ENCODE data around the gene RNU11. TPM values are rescaled to one million over a fixed set of nuclear protein-coding genes. Genes with fewer than 3 reads are reported as not detected.
"Not testable (repeated sequence)": the region's sequence is repeated elsewhere in the genome, so short reads cannot be mapped to it uniquely, and the experiment has no call there.

RNU11 gene
- total RNA-seq, 1 experiment from 2014 or later, result not detected

- H3K4me3 ChIP-seq; H3K9me3 ChIP-seq (replicated peaks): not testable (repeated sequence)
These were observed 3.0 kb upstream of the RNU11 start for GRCh38 chr1:28645406-28645805.

GRCh38 chr1:28646040-28646439 is 2.4 kb upstream of the RNU11 start:
- peaks cover 23% of the 10 kb centered on the region for H3K4me1 ChIP-seq (replicated peaks)
- peak in 1 of 2 experiments; percentile 56 for DNase-seq (ENCODE audit: low read depth in 1 of 2, low spot score in 2 of 2)
- no peak overlapping the region for H3K27ac ChIP-seq
- H3K27me3 ChIP-seq (replicated peaks), result no peaks in the 10 kb centered on the region
- H3K4me3 ChIP-seq, result no peak overlapping the region
- H3K9me3 ChIP-seq (replicated peaks), result no peaks in the 10 kb centered on the region
- no peaks in the 10 kb centered on the region for H3K36me3 ChIP-seq

More at GRCh38 chr1:28645406-28645805, 3.0 kb upstream of the RNU11 start:
- H3K4me1 ChIP-seq (replicated peaks), result peaks cover 24% of the 10 kb centered on the region
- not testable (repeated sequence) for H3K27me3 ChIP-seq (replicated peaks); H3K27ac ChIP-seq; H3K36me3 ChIP-seq; DNase-seq (ENCODE audit: low read depth in 1 of 2, low spot score in 2 of 2)

- peaks cover 18% of the 10 kb centered on the region for H3K4me1 ChIP-seq (replicated peaks)
- peak; percentile 94 to 99 for DNase-seq (ENCODE audit: low read depth in 1 of 2, low spot score in 2 of 2)
- H3K27me3 ChIP-seq (replicated peaks), result no peaks in the 10 kb centered on the region
- H3K36me3 ChIP-seq, result no peaks in the 10 kb centered on the region
- H3K27ac ChIP-seq, result peak overlapping the region; percentile 100
- no peaks in the 10 kb centered on the region for H3K9me3 ChIP-seq (replicated peaks)
- peak overlapping the region; percentile 10 for H3K4me3 ChIP-seq
These were observed 359 bp upstream of the RNU11 start for GRCh38 chr1:28648008-28648473.

GRCh38 chr1:28653063-28653462 is 4.7 kb downstream of the RNU11 start:
- H3K4me1 ChIP-seq (replicated peaks); H3K9me3 ChIP-seq (replicated peaks); DNase-seq (ENCODE audit: low read depth in 1 of 2, low spot score in 2 of 2); H3K36me3 ChIP-seq; H3K4me3 ChIP-seq; H3K27me3 ChIP-seq (replicated peaks); H3K27ac ChIP-seq: not testable (repeated sequence)

- H3K9me3 ChIP-seq (replicated peaks); H3K4me3 ChIP-seq; H3K27ac ChIP-seq; H3K27me3 ChIP-seq (replicated peaks); H3K4me1 ChIP-seq (replicated peaks); H3K36me3 ChIP-seq; DNase-seq (ENCODE audit: low read depth in 1 of 2, low spot score in 2 of 2): not testable (repeated sequence)
These were observed 5.5 kb downstream of the RNU11 start for GRCh38 chr1:28653870-28654269.

- DNase-seq (ENCODE audit: low read depth in 1 of 2, low spot score in 2 of 2); H3K27me3 ChIP-seq (replicated peaks); H3K9me3 ChIP-seq (replicated peaks); H3K36me3 ChIP-seq; H3K27ac ChIP-seq; H3K4me3 ChIP-seq; H3K4me1 ChIP-seq (replicated peaks): not testable (repeated sequence)
These were observed 7.3 kb downstream of the RNU11 start for GRCh38 chr1:28655448-28656311.

- Histone ChIP-seq H3K27me3 (replicated peaks) (no peaks in the 10 kb centered on the region), H3K9me3 (replicated peaks) (no peaks in the 10 kb centered on the region), H3K4me1 (replicated peaks) (no peaks in the 10 kb centered on the region), H3K4me3 (no peak overlapping the region), H3K27ac (no peak overlapping the region), H3K36me3 (no peaks in the 10 kb centered on the region)
- DNase-seq (ENCODE audit: low read depth in 1 of 2, low spot score in 2 of 2), result no peak
These were observed 7.9 kb downstream of the RNU11 start for GRCh38 chr1:28656335-28656734.

- Histone ChIP-seq H3K4me1 (replicated peaks) (peaks cover 9% of the 10 kb centered on the region), H3K27ac (no peak overlapping the region), H3K36me3 (peaks cover under 1% of the 10 kb centered on the region), H3K4me3 (no peak overlapping the region), H3K9me3 (replicated peaks) (no peaks in the 10 kb centered on the region; the same call in 1 of the 2 replicates), H3K27me3 (replicated peaks) (no peaks in the 10 kb centered on the region)
- DNase-seq (ENCODE audit: low read depth in 1 of 2, low spot score in 2 of 2), result no peak
These were observed 15.6 kb downstream of the RNU11 start for GRCh38 chr1:28663871-28664470.

GRCh38 chr1:28666806-28667205 is 18.4 kb downstream of the RNU11 start:
- Histone ChIP-seq H3K36me3 (peaks cover 14% of the 10 kb centered on the region), H3K4me1 (replicated peaks) (peaks cover 22% of the 10 kb centered on the region), H3K27ac (no peak overlapping the region), H3K27me3 (replicated peaks) (no peaks in the 10 kb centered on the region), H3K4me3 (no peak overlapping the region), H3K9me3 (replicated peaks) (no peaks in the 10 kb centered on the region; the same call in 1 of the 2 replicates)
- DNase-seq (ENCODE audit: low read depth in 1 of 2, low spot score in 2 of 2), result no peak

- Histone ChIP-seq H3K27me3 (replicated peaks) (no peaks in the 10 kb centered on the region), H3K9me3 (replicated peaks) (no peaks in the 10 kb centered on the region; the same call in 1 of the 2 replicates), H3K4me3 (peak within 1 kb of the TSS; percentile 96), H3K36me3 (peaks cover 14% of the 10 kb centered on the region), H3K4me1 (replicated peaks) (peaks cover 22% of the 10 kb centered on the region), H3K27ac (peak within 1 kb of the TSS; percentile 99)
- DNase-seq (ENCODE audit: low read depth in 1 of 2, low spot score in 2 of 2), result peak; percentile 82 to 89
These were observed 20.0 kb downstream of the RNU11 start, which contains the start of gene GMEB1 for GRCh38 chr1:28668191-28668955. GMEB1 (plus strand) TSS chr1:28668784; CDS start chr1:28683613, 14,829 bp downstream.

- Histone ChIP-seq H3K4me3 (peak overlapping the region; percentile 96), H3K27me3 (replicated peaks) (no peaks in the 10 kb centered on the region), H3K27ac (peak overlapping the region; percentile 99), H3K9me3 (replicated peaks) (no peaks in the 10 kb centered on the region; the same call in 1 of the 2 replicates), H3K4me1 (replicated peaks) (peaks cover 22% of the 10 kb centered on the region), H3K36me3 (peaks cover 14% of the 10 kb centered on the region)
- peak; percentile 58 to 67 for DNase-seq (ENCODE audit: low read depth in 1 of 2, low spot score in 2 of 2)
These were observed 20.7 kb downstream of the RNU11 start for GRCh38 chr1:28668956-28669723.

GRCh38 chr1:28671254-28671780 is 22.9 kb downstream of the RNU11 start:
- no peaks in the 10 kb centered on the region; the same call in 1 of the 2 replicates for H3K9me3 ChIP-seq (replicated peaks)
- H3K27ac ChIP-seq, result no peak overlapping the region
- no peaks in the 10 kb centered on the region for H3K27me3 ChIP-seq (replicated peaks)
- no peak overlapping the region for H3K4me3 ChIP-seq
- peaks cover 22% of the 10 kb centered on the region for H3K4me1 ChIP-seq (replicated peaks)
- H3K36me3 ChIP-seq, result peaks cover 14% of the 10 kb centered on the region
- DNase-seq (ENCODE audit: low read depth in 1 of 2, low spot score in 2 of 2), result no peak

GRCh38 chr1:28672971-28673370 is 24.6 kb downstream of the RNU11 start:
- Histone ChIP-seq H3K36me3 (peaks cover 14% of the 10 kb centered on the region), H3K4me1 (replicated peaks) (peaks cover 18% of the 10 kb centered on the region)
- H3K27ac ChIP-seq; DNase-seq (ENCODE audit: low read depth in 1 of 2, low spot score in 2 of 2); H3K9me3 ChIP-seq (replicated peaks); H3K4me3 ChIP-seq; H3K27me3 ChIP-seq (replicated peaks): not testable (repeated sequence)
